Stimulated activated CD4-positive, alpha-beta T cell treated with anti-CD3 and anti-CD28 coated beads, Interleukin-4, amount 100 ng/mL, for 1 hour (primary cell): ENCODE measurements around the gene XXYLT1.

Source experiments
- DNase-seq: peaks from one replicate; pipeline ENCODE4 v3.0.0-alpha.2; 2020

Gene XXYLT1

GRCh38 chr3:195072916-195073564, 197.9 kb downstream of the XXYLT1 start:
- no peak for DNase-seq

DNA sequence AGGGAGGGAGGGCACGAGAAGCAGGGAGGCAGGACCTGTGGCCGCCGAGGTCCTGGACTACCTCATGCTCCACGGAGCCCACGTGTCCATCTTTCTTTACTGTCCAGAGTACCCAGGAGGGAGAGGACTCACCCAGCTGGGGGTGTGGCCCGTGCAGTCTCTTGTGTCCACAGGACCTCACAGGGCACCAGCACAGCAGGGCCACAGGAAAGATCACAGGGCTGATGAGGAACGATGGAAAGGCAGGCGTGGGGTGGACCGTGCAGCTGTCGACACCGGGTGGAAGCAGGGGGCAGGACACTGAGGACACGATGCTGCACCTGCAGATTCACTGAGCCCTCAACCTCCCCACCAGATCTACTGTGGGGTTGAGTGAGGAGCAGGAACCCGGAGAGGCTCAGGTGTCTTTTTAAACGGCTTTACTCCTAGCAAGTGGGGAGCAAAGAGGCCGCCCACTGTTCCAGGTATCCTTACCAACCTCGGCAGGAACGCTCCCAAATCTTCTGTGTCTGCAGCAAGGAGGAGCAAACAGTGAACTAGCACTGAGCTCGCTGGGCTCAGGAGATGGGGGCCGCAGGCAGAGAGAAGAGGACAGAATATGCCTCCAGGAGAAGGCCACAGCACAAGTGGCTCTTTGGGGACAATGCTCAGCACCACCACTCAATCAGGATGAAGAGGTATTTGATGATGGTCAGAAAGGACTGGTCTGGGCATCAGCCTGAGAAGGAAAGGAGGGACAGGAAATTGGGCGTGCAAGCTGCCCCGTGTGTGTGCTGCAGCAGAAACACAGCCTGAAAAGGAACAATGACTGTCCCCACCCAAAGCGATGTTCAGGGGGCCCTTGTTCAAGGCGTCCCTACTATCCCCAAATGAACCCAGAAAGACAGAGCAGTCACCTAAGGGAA, 198.8 kb downstream of the XXYLT1 start:
- no peak for DNase-seq

DNA sequence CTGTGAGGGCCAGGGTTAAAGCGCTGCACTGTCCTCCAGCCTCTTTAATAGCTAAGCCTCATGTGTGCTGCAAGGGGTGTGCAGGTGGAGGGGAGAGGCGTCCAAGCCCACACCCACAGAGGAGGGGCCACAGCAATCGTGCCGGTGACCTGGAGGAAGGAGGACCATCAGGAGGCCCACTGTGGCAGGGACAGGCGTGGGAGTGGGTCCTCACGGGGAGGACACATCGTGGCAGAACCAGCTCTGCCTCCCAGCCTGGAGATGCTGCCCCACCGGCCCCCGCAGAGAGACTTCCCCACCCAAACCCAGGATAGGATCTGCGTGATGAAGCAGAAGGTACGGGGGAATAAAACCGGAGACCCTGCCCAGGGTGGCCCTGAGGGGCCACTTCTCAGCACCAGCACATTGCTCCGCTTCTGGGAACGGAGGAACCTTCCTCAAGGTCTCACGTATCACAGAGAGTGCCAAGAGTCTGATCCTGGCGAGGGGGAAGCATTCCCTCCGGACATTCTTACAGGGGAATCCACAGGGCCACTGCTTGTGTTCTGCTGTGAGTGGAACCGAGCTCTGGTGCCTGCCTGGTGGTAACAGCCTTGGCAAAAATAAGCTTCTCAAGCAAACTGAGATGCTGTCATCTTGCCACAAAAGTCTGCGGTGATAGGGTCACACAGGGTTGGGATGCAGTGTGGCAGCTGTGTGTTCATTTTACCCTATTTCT, 199.8 kb downstream of the XXYLT1 start:
- no peak for DNase-seq

- DNase-seq = no peak
Measured at GRCh38 chr3:195070336-195070735, 200.6 kb downstream of the XXYLT1 start.

DNA sequence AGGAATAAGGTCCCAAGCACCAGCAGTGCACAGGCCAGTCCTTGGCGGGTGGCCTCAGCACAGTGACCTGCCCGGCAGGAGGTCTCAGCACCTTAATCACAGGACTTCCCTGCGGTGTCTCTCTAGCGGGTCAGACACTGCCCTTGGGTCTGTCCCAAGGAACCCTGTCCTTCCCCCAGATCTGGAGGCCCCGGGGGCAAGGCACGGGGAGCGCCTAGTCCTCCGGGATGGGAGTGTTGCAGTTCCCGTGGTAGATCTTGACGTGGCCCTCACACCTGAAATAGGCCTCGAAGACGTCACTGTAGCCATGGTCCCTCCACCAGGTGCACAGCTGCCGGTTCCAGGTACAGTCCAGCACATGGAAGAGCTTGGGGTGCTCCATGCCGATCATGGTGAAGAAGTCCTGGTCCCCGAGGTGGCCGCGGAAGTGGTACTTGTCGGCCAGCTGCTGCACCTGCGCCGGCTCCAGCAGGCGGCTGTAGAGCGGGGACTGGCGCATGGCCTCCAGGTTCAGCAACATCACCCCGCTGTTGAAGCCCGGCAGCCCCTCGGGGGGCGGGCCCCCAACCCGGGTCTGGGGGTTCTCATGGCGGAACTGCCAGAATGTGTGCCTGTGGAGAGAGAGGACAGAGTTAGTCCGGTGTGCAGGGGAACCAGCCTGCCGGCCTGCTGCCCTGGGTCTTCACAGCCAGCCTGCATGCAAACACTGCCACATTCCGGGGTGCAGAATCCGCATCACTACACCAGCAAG, 201.3 kb downstream of the XXYLT1 start:
- DNase-seq = no peak

GRCh38 chr3:195068084-195069080, 202.6 kb downstream of the XXYLT1 start:
- no peak for DNase-seq

DNA sequence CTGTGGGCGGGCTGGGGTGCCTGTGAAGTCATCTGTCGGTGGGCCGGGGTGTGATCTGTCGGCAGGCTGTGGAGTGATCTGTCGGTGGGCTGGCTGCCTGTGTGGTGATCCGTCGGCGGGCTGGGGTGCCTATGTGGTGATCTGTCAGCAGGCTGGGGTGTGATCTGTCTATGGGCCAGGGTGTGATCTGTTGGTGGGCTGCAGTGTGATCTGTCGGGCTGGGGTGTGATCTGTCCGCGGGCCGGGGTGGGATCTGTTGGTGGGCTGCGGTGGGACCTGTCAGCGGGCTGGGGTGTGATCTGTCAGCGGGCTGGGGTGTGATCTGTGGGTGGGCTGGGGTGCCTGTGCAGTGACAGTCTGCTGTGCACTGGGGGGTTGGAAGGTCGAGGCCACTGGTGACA, 204.5 kb downstream of the XXYLT1 start:
- DNase-seq = no peak

DNA sequence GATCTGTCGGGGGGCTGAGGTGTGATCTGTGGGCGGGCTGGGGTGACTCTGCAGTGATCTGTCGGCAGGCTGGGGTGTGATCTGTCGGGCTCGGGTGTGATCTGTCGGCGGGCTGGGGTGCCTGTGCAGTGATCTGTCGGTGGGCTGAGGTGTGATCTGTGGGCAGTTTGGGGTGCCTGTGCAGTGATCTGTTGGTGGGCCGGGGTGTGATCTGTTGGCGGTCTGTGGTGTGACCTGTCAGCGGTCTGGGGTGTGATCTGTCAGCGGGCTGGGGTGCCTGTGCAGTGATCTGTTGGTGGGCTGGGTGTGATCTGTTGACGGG, 205.1 kb downstream of the XXYLT1 start:
- no peak for DNase-seq

GRCh38 chr3:195065142-195065863, 205.7 kb downstream of the XXYLT1 start:
- no peak for DNase-seq

DNA sequence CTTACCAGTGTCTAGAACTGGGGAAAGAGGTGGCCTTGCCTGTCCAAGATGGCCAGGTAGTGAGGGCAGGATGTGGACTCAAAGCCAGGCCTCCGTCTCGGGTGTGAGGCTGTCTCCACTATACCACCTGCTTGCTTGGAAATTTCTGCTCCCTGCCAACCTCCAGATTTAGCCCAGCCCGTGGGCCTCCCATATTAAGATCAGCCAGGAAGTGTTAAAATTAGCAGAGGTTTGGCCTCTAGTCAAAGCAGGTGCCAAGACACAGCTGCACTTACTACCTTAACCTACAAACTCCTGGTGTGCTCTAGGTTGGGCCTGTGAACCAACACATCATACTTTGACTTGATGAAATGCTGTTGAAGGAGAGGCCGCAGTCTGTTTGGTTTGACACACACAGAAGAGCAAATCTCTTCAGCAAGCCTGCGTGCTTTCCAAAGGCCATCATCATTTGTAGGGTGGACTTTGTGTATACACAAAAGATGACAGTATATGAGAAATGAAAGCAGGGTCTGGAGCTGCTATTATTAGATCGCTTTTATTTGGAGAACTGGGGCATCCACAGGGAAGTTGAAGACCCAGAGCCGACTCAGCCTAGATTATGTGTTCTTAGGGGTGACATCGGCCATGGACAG, 206.5 kb downstream of the XXYLT1 start:
- no peak for DNase-seq

- DNase-seq = no peak
Measured at GRCh38 chr3:195063581-195064193, 207.3 kb downstream of the XXYLT1 start.

- DNase-seq = no peak
Measured at GRCh38 chr3:195062866-195063540, 208.0 kb downstream of the XXYLT1 start.

DNA sequence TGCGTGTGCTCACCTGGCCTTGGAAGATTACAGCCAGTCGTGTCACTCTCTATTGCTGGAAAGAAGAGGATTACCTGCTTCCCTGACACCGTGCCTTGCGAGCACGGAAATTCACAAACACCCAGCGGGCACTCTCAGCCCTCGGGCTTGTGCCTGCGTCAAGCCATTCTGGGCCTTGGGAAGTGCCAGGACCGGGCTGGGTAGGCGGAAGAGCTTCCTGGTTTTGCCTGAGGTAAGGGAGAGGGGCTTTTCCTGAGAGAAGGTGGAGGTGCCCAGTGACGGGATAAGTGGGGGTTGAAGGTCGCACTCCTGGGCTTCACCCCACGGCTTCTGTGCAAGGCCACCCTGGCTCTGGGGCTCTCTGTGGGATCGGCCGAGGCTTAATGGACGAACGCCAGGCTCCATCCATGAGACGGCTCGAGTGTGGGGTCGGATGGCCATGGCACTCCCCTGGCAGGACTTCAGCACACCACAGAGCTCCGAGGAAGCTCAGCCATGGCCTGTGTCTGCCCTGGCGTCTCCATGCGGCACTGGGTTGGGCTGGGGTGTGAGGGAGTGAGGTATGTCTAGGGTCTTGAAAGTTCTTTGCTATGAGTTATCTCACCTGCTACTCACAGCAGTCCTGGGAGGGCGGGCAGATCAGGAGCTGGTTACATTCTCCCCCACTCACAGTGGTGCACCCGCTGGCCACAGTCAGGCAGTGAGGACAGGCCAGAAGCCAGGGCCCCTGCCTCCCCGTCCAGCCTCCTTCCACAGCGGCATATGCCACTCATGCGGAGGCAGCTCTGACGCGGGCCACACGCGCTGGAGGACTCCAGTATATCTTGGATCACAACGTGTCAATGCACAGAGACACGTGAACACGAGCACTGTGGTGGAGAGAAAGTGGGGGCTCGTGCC, 209.0 kb downstream of the XXYLT1 start:
- no peak for DNase-seq

GRCh38 chr3:195060531-195061291, 210.2 kb downstream of the XXYLT1 start:
- no peak for DNase-seq

GRCh38 chr3:195060217-195060481, 210.8 kb downstream of the XXYLT1 start:
- DNase-seq = no peak

- DNase-seq = no peak
Measured at GRCh38 chr3:195059471-195060216, 211.3 kb downstream of the XXYLT1 start.

DNA sequence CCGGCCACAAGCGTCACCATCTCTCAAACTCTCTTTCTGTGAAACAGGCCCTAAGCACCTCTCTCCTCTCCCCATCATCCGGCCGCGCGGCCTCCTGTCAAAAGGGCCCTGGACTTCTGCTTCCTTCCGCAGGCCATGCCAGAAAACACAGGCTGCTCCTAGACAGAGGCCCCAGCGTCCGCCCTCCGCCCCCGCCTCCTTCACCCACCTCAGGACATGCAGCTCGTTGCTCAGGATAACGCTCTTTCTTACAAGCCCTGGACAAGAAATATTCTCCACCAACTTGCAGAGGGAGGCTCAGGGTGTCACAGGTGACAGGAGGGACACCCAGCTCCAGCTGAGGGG, 212.0 kb downstream of the XXYLT1 start:
- no peak for DNase-seq
